Stomach (tissue), 9 donors: ENCODE measurements around the gene PARD3. TPM values are rescaled to one million over a fixed set of nuclear protein-coding genes. Genes with fewer than 3 reads are reported as not detected.

Experiments
- DNase-seq, 2 donors: peaks; one replicate each; pipeline versions ENCODE4 v3.0.0 to v3.0.0-alpha.2; 2013 to 2019
- H3K27ac ChIP-seq, 5 donors: fragments of 200-600 bp in 4 of 5; sonication (generic) in 4 of 5; one replicate each; pipeline ENCODE4 v1.5.1; 2013 to 2019; ENCODE audit warnings: mild to moderate bottlenecking in 1 of 5, moderate library complexity in 1 of 5
- H3K27me3 ChIP-seq, 3 donors: fragments of 200-600 bp; sonication (generic); one replicate each; pipeline ENCODE4 v1.5.1; 2017 to 2019; ENCODE audit warnings: mixed run types in 1 of 3
- H3K36me3 ChIP-seq, 4 donors: fragments of 200-600 bp; sonication (generic); 1 replicate in 3 of 4; 2 replicates in 1 of 4; pipeline ENCODE4 v1.5.1; 2016 to 2019
- H3K4me1 ChIP-seq, 4 donors: fragments of 200-600 bp; sonication (generic); one replicate each; pipeline ENCODE4 v1.5.1; 2016 to 2019
- H3K4me3 ChIP-seq, 4 donors: fragments of 200-600 bp; sonication (generic) in 3 of 4; one replicate each; pipeline ENCODE4 v1.5.1; 2016 to 2019; ENCODE audit warnings: mild to moderate bottlenecking in 1 of 4
- H3K9me3 ChIP-seq, 4 donors: fragments of 200-600 bp; sonication (generic); one replicate each; pipeline ENCODE4 v1.5.1; 2016 to 2019
- EP300 ChIP-seq: sonication (generic); formaldehyde crosslinking; IDR thresholded peaks from one replicate; pipeline ENCODE4 v1.6.1; 2017; ENCODE audit warnings: antibody characterized with exemption
- POLR2A ChIP-seq, 4 donors: fragments of 450-650 bp; IDR thresholded peaks; one replicate each; pipeline ENCODE4 v1.6.1; 2016; ENCODE audit warnings: antibody characterized with exemption in 4 of 4, control low read depth in 2 of 4, mild to moderate bottlenecking in 1 of 4, moderate library complexity in 1 of 4
- POLR2AphosphoS5 ChIP-seq, 3 donors: sonication (generic); formaldehyde crosslinking; IDR thresholded peaks; one replicate each; pipeline ENCODE4 v1.6.1; 2016; ENCODE audit warnings: antibody characterized with exemption in 3 of 3
- WGBS, 5 donors: extraction: QIAGEN DNeasy Blood & Tissue Kit in 3 of 5; methylation state at CpG; one replicate each; pipeline versions ENCODE4 v1.1.5 to v1.1.7; 2013 to 2018; 5-methylcytosine and 5-hydroxymethylcytosine counted together
- intact Hi-C: fragments of 100-400 bp; cut with DNase I; formaldehyde crosslinking; loops from one replicate; pipeline ENCODE4 v1.15.1; 2023; ENCODE audit warnings: low total_unique reads
- polyA plus RNA-seq, 3 donors: library from polyadenylated mRNA; stranded (reverse); fragments of 200-250 nt; gene quantifications; one replicate each; pipeline ENCODE4 v1.2.3, GENCODE V29; 2013
- total RNA-seq, 5 donors: library from RNA; depleted of rRNA; stranded (reverse); fragments of >200 nt; gene quantifications; one replicate each; pipeline versions ENCODE4 v1.1.0 to v1.2.3, GENCODE V29; 2014 to 2016
- TF ChIP-seq, protein P1 (sequence below), 7 experiments: fragments of 450-650 bp in 4 of 7; fragments of 200-600 bp in 3 of 7; sonication (generic) in 3 of 7; IDR thresholded peaks; one replicate each; pipeline ENCODE4 v1.5.1; 2016 to 2019; ENCODE audit warnings: antibody characterized with exemption in 7 of 7, control low read depth in 2 of 7, mild to moderate bottlenecking in 1 of 7
- donor health status: healthy with polysubstance abuse.
- donor health status: Bipolar disorder and iron deficiency.
- donor health status: healthy.

PARD3 gene
- total and polyA plus RNA-seq, 8 donors, result 13.7 to 118 (median 31.8) TPM

DNA sequence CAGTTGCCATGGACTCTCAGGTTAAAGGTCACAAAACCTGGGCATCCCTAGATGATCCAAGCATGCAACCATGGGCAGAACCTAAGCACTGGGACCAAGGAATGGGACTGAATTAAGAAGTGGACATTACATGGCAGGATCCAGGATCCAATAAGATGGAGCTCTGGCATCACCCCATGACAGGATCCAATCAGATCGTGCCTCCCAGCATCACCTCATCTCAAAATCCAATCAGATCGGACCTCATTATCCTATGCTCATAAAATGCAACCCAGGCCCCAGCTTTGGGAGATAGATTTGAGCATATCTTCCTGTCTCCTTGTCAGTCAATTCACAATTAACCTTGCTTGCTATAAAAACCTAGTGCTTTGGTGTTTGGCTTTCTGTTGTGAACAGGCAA lies 616.1 kb downstream of the PARD3 start:
- Histone ChIP-seq H3K36me3 (no peaks in the 10 kb centered on the region), H3K27ac (no peak overlapping the region), H3K4me1 (peaks cover 0 to 20% (median 9%) of the 10 kb centered on the region in 4 donors), H3K9me3 (no peaks in the 10 kb centered on the region), H3K27me3 (no peaks in the 10 kb centered on the region), H3K4me3 (no peak overlapping the region)
- DNase-seq, result no peak
- intact Hi-C loops, result no loop called here
- 92 to 100% (median 96%) methylated on average over 2 of the region's 2 CpGs for WGBS, 5 donors
- TF ChIP-seq POLR2A (IDR thresholded peaks at IDR 0.05) (no peak), POLR2AphosphoS5 (IDR thresholded peaks at IDR 0.05) (no peak), EP300 (no peak)
- TF ChIP-seq, protein P1, sequence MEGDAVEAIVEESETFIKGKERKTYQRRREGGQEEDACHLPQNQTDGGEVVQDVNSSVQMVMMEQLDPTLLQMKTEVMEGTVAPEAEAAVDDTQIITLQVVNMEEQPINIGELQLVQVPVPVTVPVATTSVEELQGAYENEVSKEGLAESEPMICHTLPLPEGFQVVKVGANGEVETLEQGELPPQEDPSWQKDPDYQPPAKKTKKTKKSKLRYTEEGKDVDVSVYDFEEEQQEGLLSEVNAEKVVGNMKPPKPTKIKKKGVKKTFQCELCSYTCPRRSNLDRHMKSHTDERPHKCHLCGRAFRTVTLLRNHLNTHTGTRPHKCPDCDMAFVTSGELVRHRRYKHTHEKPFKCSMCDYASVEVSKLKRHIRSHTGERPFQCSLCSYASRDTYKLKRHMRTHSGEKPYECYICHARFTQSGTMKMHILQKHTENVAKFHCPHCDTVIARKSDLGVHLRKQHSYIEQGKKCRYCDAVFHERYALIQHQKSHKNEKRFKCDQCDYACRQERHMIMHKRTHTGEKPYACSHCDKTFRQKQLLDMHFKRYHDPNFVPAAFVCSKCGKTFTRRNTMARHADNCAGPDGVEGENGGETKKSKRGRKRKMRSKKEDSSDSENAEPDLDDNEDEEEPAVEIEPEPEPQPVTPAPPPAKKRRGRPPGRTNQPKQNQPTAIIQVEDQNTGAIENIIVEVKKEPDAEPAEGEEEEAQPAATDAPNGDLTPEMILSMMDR (IDR thresholded peaks at IDR 0.05), result no peak

DNA sequence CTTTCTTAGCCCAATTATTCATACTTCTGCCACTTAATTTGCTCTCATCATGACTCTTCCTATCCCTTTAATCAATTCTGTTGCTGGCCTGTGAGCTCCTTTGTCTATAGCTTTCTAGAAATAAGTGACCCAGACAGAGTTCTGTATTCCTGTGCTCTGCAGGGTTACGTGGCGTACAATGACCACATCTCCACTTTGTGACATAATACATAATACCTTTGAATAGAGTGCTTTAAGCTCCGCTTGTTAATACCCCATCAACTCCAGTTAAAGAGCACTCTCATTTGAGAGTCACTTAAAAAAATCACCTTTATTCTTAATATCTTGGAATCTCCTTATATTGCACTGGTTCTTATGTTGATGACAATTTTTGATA lies 619.0 kb downstream of the PARD3 start:
- no peaks in the 10 kb centered on the region for H3K36me3 ChIP-seq
- H3K4me1 ChIP-seq, result peaks cover 0 to 22% (median 9%) of the 10 kb centered on the region in 4 donors
- TF ChIP-seq POLR2A (IDR thresholded peaks at IDR 0.05), result no peak
- TF ChIP-seq, protein P1 (IDR thresholded peaks at IDR 0.05), result no peak
- no peak for TF ChIP-seq POLR2AphosphoS5 (IDR thresholded peaks at IDR 0.05)
- no peak for TF ChIP-seq EP300
- no peaks in the 10 kb centered on the region for H3K9me3 ChIP-seq
- intact Hi-C loops, result no loop called here
- H3K27ac ChIP-seq, result no peak overlapping the region
- no peak for DNase-seq
- 97 to 98% (median 98%) methylated on average over 3 of the region's 3 CpGs for WGBS, 5 donors
- H3K4me3 ChIP-seq, result no peak overlapping the region
- no peaks in the 10 kb centered on the region for H3K27me3 ChIP-seq

DNA sequence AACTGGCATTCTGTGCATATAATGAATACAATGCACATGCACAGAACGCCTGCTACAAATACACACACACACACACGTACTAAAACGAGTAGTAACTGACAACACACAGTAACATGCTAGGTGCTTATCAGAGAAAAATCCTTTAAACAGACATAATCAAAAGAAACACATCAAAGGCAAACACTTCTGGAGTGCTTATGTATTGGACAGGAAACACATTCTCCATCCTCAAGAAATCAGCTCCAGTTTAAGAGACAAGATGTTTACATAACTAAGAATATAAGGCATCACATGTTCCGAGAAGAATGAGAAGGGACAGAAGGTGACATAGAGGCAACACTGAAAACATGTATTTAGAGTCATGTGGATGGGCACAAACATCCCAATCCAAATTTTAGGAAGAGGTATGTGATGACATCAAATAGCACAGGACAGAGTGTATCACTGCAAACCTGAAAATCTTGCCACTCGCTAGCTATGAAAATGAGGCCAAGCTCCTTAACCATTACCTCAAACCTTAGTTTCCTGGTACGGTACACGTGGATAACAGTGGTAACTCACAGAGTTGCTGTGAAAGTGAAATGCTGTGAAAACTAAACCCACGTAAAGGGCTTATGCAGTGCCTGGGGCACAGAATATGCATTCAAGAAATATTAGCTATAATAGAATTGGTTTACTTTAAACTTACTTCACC lies 619.6 kb downstream of the PARD3 start:
- peaks cover 0 to 22% (median 7%) of the 10 kb centered on the region in 4 donors for H3K4me1 ChIP-seq
- intact Hi-C loops, result no loop called here
- WGBS, 5 donors, result 33 to 61% (median 48%) methylated on average over 8 of the region's 8 CpGs
- no peak overlapping the region for H3K27ac ChIP-seq
- no peak overlapping the region for H3K4me3 ChIP-seq
- TF ChIP-seq, protein P1 (IDR thresholded peaks at IDR 0.05), result no peak
- TF ChIP-seq EP300 (no peak), POLR2A (IDR thresholded peaks at IDR 0.05) (no peak), POLR2AphosphoS5 (IDR thresholded peaks at IDR 0.05) (no peak)
- no peaks in the 10 kb centered on the region for H3K9me3 ChIP-seq
- no peaks in the 10 kb centered on the region for H3K27me3 ChIP-seq
- DNase-seq, result no peak
- no peaks in the 10 kb centered on the region for H3K36me3 ChIP-seq

DNA sequence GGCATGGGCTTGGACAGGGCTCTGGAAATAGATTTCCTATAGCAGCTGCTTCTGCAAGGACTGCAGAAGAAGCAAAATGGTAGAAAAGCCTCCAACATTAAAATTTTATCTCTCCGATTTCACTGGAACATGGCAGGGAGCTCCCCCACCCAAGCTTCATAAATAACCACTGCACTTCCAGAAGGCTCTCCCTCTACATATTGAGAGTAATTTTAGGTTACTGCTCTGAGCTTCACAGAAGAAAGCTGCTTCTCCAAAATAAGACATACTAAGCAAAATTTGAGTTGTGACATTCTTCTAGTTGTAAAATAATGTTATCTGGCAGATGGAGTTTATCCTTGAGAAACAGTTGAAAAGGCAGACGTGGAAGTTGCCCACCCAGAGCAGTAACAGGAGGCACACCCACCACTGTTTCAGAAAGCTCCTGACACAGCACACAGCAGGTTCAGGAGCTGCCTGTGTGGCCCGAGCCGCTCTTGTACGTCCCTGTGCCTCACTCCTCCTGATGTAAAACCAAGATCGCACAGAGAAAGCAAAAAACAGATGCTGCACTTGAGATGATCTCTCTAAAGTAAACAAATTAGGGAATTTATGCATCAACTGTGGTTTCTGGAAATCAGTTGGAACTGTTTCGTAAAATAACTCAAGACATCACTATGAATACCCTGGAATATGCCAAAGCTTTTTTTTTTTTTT lies 621.0 kb downstream of the PARD3 start:
- no peak overlapping the region for H3K4me3 ChIP-seq
- no peaks in the 10 kb centered on the region for H3K9me3 ChIP-seq
- no peak overlapping the region for H3K27ac ChIP-seq
- no peaks in the 10 kb centered on the region for H3K27me3 ChIP-seq
- H3K36me3 ChIP-seq, result no peaks in the 10 kb centered on the region
- intact Hi-C loops, result no loop called here
- DNase-seq, result peak in 1 of 2 donors; percentile 72
- 75 to 82% (median 77%) methylated on average over 7 of the region's 7 CpGs for WGBS, 5 donors
- H3K4me1 ChIP-seq, result peaks cover 0 to 22% (median 6%) of the 10 kb centered on the region in 4 donors
- TF ChIP-seq POLR2AphosphoS5 (IDR thresholded peaks at IDR 0.05) (peak in 2 of 3 donors; percentile 14 to 47), EP300 (no peak)

- H3K27me3 ChIP-seq, result no peaks in the 10 kb centered on the region
- TF ChIP-seq EP300, result no peak
- no peak for TF ChIP-seq POLR2A (IDR thresholded peaks at IDR 0.05)
- TF ChIP-seq POLR2AphosphoS5 (IDR thresholded peaks at IDR 0.05), result no peak
- TF ChIP-seq, protein P1 (IDR thresholded peaks at IDR 0.05), result no peak
- WGBS, 5 donors, result 82 to 92% (median 89%) methylated on average over 5 of the region's 5 CpGs
- H3K27ac ChIP-seq, result no peak overlapping the region
- peaks cover 0 to 22% (median 6%) of the 10 kb centered on the region in 4 donors for H3K4me1 ChIP-seq
- H3K4me3 ChIP-seq, result no peak overlapping the region
- H3K9me3 ChIP-seq, result no peaks in the 10 kb centered on the region
- H3K36me3 ChIP-seq, result no peaks in the 10 kb centered on the region
- intact Hi-C loops, result no loop called here
- DNase-seq, result no peak
Observed at GRCh38 chr10:34192646-34193045, 622.5 kb downstream of the PARD3 start.
